Parathyroid adenoma (tissue), 2 donors: ENCODE results near the gene AGBL4.

Source experiments
- H2AFZ ChIP-seq: fragments of 300-600 bp; sonication (generic); one replicate; pipeline ENCODE4 v1.7.0; 2017; ENCODE audit warnings: antibody characterized with exemption, mild to moderate bottlenecking
- H3K27ac ChIP-seq: fragments of 300-600 bp; sonication (generic); one replicate; pipeline ENCODE4 v1.7.0; 2017
- H3K27me3 ChIP-seq: fragments of 300-600 bp; sonication (generic); one replicate; pipeline ENCODE4 v1.7.0; 2017; ENCODE audit warnings: low read length; ENCODE audit not compliant: control insufficient read depth, insufficient read depth
- H3K36me3 ChIP-seq: fragments of 300-600 bp; sonication (generic); one replicate; pipeline ENCODE4 v1.7.0; 2017; ENCODE audit warnings: low read length; ENCODE audit not compliant: control insufficient read depth, insufficient read depth
- H3K4me1 ChIP-seq: fragments of 300-600 bp; sonication (generic); one replicate; pipeline ENCODE4 v1.7.0; 2017; ENCODE audit warnings: control low read depth
- H3K4me2 ChIP-seq: fragments of 300-600 bp; sonication (generic); one replicate; pipeline ENCODE4 v1.7.0; 2017; ENCODE audit warnings: low read length
- H3K4me3 ChIP-seq: fragments of 300-600 bp; sonication (generic); one replicate; pipeline ENCODE4 v1.7.0; 2017; ENCODE audit warnings: low read depth, low read length
- H3K79me2 ChIP-seq: fragments of 300-600 bp; sonication (generic); one replicate; pipeline ENCODE4 v1.7.0; 2017; ENCODE audit warnings: control low read depth
- H3K9ac ChIP-seq: fragments of 300-600 bp; sonication (generic); one replicate; pipeline ENCODE4 v1.7.0; 2017; ENCODE audit warnings: mild to moderate bottlenecking
- H3K9me3 ChIP-seq: fragments of 300-600 bp; sonication (generic); one replicate; pipeline ENCODE4 v1.7.0; 2017; ENCODE audit warnings: low read length; ENCODE audit not compliant: control insufficient read depth
- TF ChIP-seq, protein P1 (sequence below): fragments of 300-600 bp; sonication (generic); IDR thresholded peaks from one replicate; pipeline ENCODE4 v1.7.0; 2017; ENCODE audit warnings: antibody characterized with exemption, mild to moderate bottlenecking
- donor health status: primary hyperparathyroidism.

The AGBL4 gene

DNA sequence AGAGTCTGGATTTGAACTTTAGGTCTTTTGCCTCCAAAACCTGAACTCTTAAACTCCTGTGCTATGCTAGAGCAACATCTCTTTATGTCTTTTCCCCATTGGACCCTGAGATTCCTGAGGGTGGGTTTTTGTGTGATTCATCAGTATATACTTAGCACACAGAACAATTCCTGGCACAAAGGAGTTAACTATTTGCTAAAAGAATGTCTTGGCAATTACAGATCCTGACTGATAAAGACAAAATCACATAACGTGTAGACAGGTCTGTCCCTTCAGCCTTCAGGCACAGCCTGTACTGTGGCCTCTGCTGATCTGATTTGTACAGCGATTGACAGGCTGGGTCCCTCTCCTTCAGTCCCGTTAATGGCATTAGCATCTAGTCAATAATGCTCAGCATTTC lies 1084.7 kb downstream of the AGBL4 start:
- no peaks in the 10 kb centered on the region for H3K79me2 ChIP-seq
- H3K4me2 ChIP-seq, result no peak overlapping the region
- no peaks in the 10 kb centered on the region for H3K9me3 ChIP-seq
- no peak overlapping the region for H3K27ac ChIP-seq
- no peaks in the 10 kb centered on the region for H3K36me3 ChIP-seq
- H3K4me1 ChIP-seq, result no peaks in the 10 kb centered on the region
- H3K27me3 ChIP-seq, result no peaks in the 10 kb centered on the region
- H2AFZ ChIP-seq, result no peak overlapping the region
- H3K9ac ChIP-seq, result no peak overlapping the region
- no peak overlapping the region for H3K4me3 ChIP-seq
- TF ChIP-seq, protein P1, sequence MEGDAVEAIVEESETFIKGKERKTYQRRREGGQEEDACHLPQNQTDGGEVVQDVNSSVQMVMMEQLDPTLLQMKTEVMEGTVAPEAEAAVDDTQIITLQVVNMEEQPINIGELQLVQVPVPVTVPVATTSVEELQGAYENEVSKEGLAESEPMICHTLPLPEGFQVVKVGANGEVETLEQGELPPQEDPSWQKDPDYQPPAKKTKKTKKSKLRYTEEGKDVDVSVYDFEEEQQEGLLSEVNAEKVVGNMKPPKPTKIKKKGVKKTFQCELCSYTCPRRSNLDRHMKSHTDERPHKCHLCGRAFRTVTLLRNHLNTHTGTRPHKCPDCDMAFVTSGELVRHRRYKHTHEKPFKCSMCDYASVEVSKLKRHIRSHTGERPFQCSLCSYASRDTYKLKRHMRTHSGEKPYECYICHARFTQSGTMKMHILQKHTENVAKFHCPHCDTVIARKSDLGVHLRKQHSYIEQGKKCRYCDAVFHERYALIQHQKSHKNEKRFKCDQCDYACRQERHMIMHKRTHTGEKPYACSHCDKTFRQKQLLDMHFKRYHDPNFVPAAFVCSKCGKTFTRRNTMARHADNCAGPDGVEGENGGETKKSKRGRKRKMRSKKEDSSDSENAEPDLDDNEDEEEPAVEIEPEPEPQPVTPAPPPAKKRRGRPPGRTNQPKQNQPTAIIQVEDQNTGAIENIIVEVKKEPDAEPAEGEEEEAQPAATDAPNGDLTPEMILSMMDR, result no peak

- no peaks in the 10 kb centered on the region for H3K79me2 ChIP-seq
- no peaks in the 10 kb centered on the region for H3K4me1 ChIP-seq
- H3K9me3 ChIP-seq, result no peaks in the 10 kb centered on the region
- no peaks in the 10 kb centered on the region for H3K27me3 ChIP-seq
- H3K4me3 ChIP-seq, result no peak overlapping the region
- H3K36me3 ChIP-seq, result no peaks in the 10 kb centered on the region
- no peak overlapping the region for H3K27ac ChIP-seq
- H2AFZ ChIP-seq, result no peak overlapping the region
- no peak overlapping the region for H3K4me2 ChIP-seq
- TF ChIP-seq, protein P1, result no peak
- no peak overlapping the region for H3K9ac ChIP-seq
Observed at GRCh38 chr1:48937732-48938131, 1086.0 kb downstream of the AGBL4 start.

GRCh38 chr1:48936436-48936835 lies 1087.3 kb downstream of the AGBL4 start:
- no peak overlapping the region for H3K4me2 ChIP-seq
- H3K4me3 ChIP-seq, result no peak overlapping the region
- TF ChIP-seq, protein P1, result no peak
- H3K4me1 ChIP-seq, result no peaks in the 10 kb centered on the region
- H3K9me3 ChIP-seq, result no peaks in the 10 kb centered on the region
- H3K9ac ChIP-seq, result no peak overlapping the region
- no peak overlapping the region for H3K27ac ChIP-seq
- no peaks in the 10 kb centered on the region for H3K79me2 ChIP-seq
- no peaks in the 10 kb centered on the region for H3K27me3 ChIP-seq
- H2AFZ ChIP-seq, result no peak overlapping the region
- no peaks in the 10 kb centered on the region for H3K36me3 ChIP-seq

GRCh38 chr1:48932366-48932765 lies 1091.4 kb downstream of the AGBL4 start:
- Histone ChIP-seq H3K79me2 (no peaks in the 10 kb centered on the region), H3K9me3 (no peaks in the 10 kb centered on the region), H3K4me1 (no peaks in the 10 kb centered on the region), H3K4me3 (no peak overlapping the region), H3K36me3 (no peaks in the 10 kb centered on the region), H3K9ac (no peak overlapping the region), H2AFZ (no peak overlapping the region), H3K27ac (no peak overlapping the region), H3K4me2 (no peak overlapping the region), H3K27me3 (no peaks in the 10 kb centered on the region)
- TF ChIP-seq, protein P1, result no peak

DNA sequence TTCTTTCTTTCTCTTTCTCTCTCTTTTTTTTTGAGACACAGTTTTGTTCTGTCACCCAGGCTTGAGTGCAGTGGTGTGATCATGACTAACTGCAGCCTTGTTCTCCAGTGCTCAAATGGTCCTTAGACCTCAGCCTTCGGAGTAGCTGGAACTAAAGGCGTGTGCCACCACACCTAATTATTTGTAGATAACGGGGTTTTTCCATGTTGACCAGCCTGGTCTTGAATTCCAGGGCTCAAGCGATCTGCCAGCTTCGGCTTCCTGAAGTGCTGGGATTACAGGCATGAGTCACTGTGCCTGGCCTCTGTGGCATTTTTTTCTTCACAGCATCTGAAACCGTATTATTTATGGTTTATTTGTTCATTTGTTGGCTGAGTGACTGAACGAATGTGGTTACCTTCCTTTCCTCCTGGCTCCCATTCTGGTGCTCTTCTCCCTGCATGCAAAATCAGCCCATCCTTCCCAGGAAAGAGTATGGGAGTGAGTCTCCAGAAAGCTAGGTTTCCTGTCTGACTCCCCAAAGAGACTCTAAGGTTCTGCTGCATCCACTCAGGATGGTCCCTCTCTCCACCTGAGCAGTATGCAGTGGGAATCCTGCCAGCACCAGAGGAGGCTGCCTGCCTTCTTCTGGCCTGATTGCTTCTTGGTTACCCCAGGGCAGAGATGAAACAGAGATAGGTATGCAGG lies 1092.1 kb downstream of the AGBL4 start:
- Histone ChIP-seq H3K4me2 (no peak overlapping the region), H3K4me3 (no peak overlapping the region), H3K27ac (no peak overlapping the region)

More for the DNA sequence above, 1092.1 kb downstream of the AGBL4 start:
- Histone ChIP-seq H3K9ac (no peak overlapping the region), H3K4me1 (no peaks in the 10 kb centered on the region), H2AFZ (no peak overlapping the region), H3K9me3 (no peaks in the 10 kb centered on the region), H3K27me3 (no peaks in the 10 kb centered on the region), H3K36me3 (no peaks in the 10 kb centered on the region), H3K79me2 (no peaks in the 10 kb centered on the region)
- TF ChIP-seq, protein P1, result no peak
